Neuronal stem cell (in vitro differentiated cells): ENCODE data around the gene GGTLC2.
A peak's percentile ranks its signal among the peaks of the same experiment; 100 is the strongest.

Experiments used
- DNase-seq: peaks from one replicate; pipeline ENCODE4 v3.0.0-alpha.2; 2013; ENCODE audit warnings: low spot score
- H2AFZ ChIP-seq: one replicate; pipeline ENCODE4 v1.6.1; 2013; ENCODE audit warnings: mild to moderate bottlenecking, low read length, inconsistent platforms
- H2AK5ac ChIP-seq: 2 replicates; pipeline ENCODE4 v1.6.1; 2013; ENCODE audit warnings: low read depth, mild to moderate bottlenecking, inconsistent platforms, low read length, moderate library complexity, mixed read lengths
- H2BK120ac ChIP-seq: 2 replicates; pipeline ENCODE4 v1.6.1; 2013; ENCODE audit warnings: low read depth, mild to moderate bottlenecking, inconsistent platforms, low read length, moderate library complexity, mixed read lengths
- H2BK12ac ChIP-seq: one replicate; pipeline ENCODE4 v1.6.1; 2013; ENCODE audit warnings: low read length, inconsistent platforms
- H2BK15ac ChIP-seq: 2 replicates; pipeline ENCODE4 v1.6.1; 2013; ENCODE audit warnings: mild to moderate bottlenecking, low read length, inconsistent platforms, mixed read lengths
- H2BK5ac ChIP-seq: one replicate; pipeline ENCODE4 v1.6.1; 2013; ENCODE audit warnings: inconsistent platforms, mild to moderate bottlenecking, low read length, moderate library complexity
- H3K14ac ChIP-seq: one replicate; pipeline ENCODE4 v1.6.1; 2013; ENCODE audit warnings: low read length, inconsistent platforms
- H3K18ac ChIP-seq: 2 replicates; pipeline ENCODE4 v1.6.1; 2013; ENCODE audit warnings: low read length, inconsistent platforms
- H3K23ac ChIP-seq: 2 replicates; pipeline ENCODE4 v1.6.1; 2013; ENCODE audit warnings: low read depth, mild to moderate bottlenecking, mixed read lengths, low read length, inconsistent platforms; ENCODE audit not compliant: poor library complexity
- H3K27ac ChIP-seq: replicated peaks from 3 replicates; pipeline ENCODE4 v1.5.1; 2013; ENCODE audit warnings: low read length, inconsistent platforms
- H3K27me3 ChIP-seq, 3 experiments: 2 replicates each; pipeline ENCODE4 v1.6.1; 2013; ENCODE audit warnings: low read length in 3 of 3, mild to moderate bottlenecking in 2 of 3, inconsistent platforms in 1 of 3, low read depth in 1 of 3, mixed read lengths in 1 of 3, moderate library complexity in 1 of 3; ENCODE audit not compliant: control insufficient read depth in 3 of 3, insufficient read depth in 3 of 3
- H3K36me3 ChIP-seq, 2 donors: replicated peaks in 1 of 2; 2 replicates each; pipeline ENCODE4 v1.6.1; 2013; ENCODE audit warnings: low read length in 2 of 2; ENCODE audit not compliant: control insufficient read depth in 2 of 2, insufficient read depth in 2 of 2
- H3K4ac ChIP-seq: 2 replicates; pipeline ENCODE4 v1.6.1; 2013; ENCODE audit warnings: inconsistent platforms, mild to moderate bottlenecking, low read length, moderate library complexity
- H3K4me1 ChIP-seq, 2 donors: 1 replicate in 1 of 2; 2 replicates in 1 of 2; pipeline ENCODE4 v1.6.1; 2013; ENCODE audit warnings: low read length in 2 of 2, low read depth in 1 of 2; ENCODE audit not compliant: control insufficient read depth in 2 of 2, insufficient read depth in 1 of 2
- H3K4me2 ChIP-seq: one replicate; pipeline ENCODE4 v1.6.1; 2013; ENCODE audit warnings: mild to moderate bottlenecking, low read length, inconsistent platforms; ENCODE audit not compliant: insufficient read depth, poor library complexity, severe bottlenecking
- H3K4me3 ChIP-seq, 2 donors: 2 replicates each; pipeline ENCODE4 v1.5.1; 2013; ENCODE audit warnings: low read length in 2 of 2, mild to moderate bottlenecking in 2 of 2, inconsistent platforms in 1 of 2, moderate library complexity in 1 of 2
- H3K79me1 ChIP-seq: one replicate; pipeline ENCODE4 v1.6.1; 2013; ENCODE audit warnings: low read depth, mild to moderate bottlenecking, inconsistent platforms, low read length, moderate library complexity
- H3K9ac ChIP-seq: one replicate; pipeline ENCODE4 v1.6.1; 2013; ENCODE audit warnings: mild to moderate bottlenecking, low read depth, low read length, inconsistent platforms; ENCODE audit not compliant: poor library complexity
- H3K9me3 ChIP-seq, 2 donors: replicated peaks in 1 of 2; 2 replicates each; pipeline versions ENCODE3 to v1.6.1; 2013; ENCODE audit warnings: low read length in 2 of 2, mild to moderate bottlenecking in 2 of 2, inconsistent platforms in 1 of 2, low read depth in 1 of 2, mixed read lengths in 1 of 2, moderate library complexity in 1 of 2; ENCODE audit not compliant: control insufficient read depth in 2 of 2, insufficient read depth in 1 of 2
- H4K8ac ChIP-seq: one replicate; pipeline ENCODE4 v1.6.1; 2013; ENCODE audit warnings: low read depth, mild to moderate bottlenecking, inconsistent platforms, low read length, moderate library complexity
- H4K91ac ChIP-seq: one replicate; pipeline ENCODE4 v1.6.1; 2013; ENCODE audit warnings: low read length, low read depth, mild to moderate bottlenecking, inconsistent platforms; ENCODE audit not compliant: poor library complexity
- WGBS, 2 donors: extraction: QIAGEN DNeasy Blood & Tissue Kit; methylation state at CpG; one replicate each; pipeline ENCODE4 v1.1.7; 2013; ENCODE audit warnings: missing lambda C conversion rate in 2 of 2, mixed read lengths in 1 of 2; ENCODE audit not compliant: insufficient read length in 2 of 2, insufficient replicate concordance in 1 of 2; ENCODE audit errors: extremely low coverage in 2 of 2; 5-methylcytosine and 5-hydroxymethylcytosine counted together

The GGTLC2 gene

GRCh38 chr22:22683668-22684361 is 39.4 kb downstream of the GGTLC2 start:
- Histone ChIP-seq H3K27ac (no peak overlapping the region), H2BK15ac (no peak overlapping the region), H4K91ac (no peak overlapping the region), H2BK120ac (no peak overlapping the region), H2BK5ac (no peak overlapping the region), H3K18ac (peak overlapping the region; percentile 30), H2AFZ (no peak overlapping the region), H3K9ac (no peak overlapping the region), H3K23ac (peak overlapping the region; percentile 67), H2BK12ac (no peak overlapping the region), H2AK5ac (no peak overlapping the region), H4K8ac (no peak overlapping the region), H3K14ac (no peak overlapping the region), H3K4me1 (no peaks in the 10 kb centered on the region), H3K36me3 (no peaks in the 10 kb centered on the region), H3K27me3 (peaks cover 0 to 5% (median 0%) of the 10 kb centered on the region in 3 experiments), H3K4me2 (no peak overlapping the region), H3K4me3 (no peak overlapping the region), H3K79me1 (no peaks in the 10 kb centered on the region), H3K4ac (no peak overlapping the region), H3K9me3 (peaks cover 0 to 7% of the 10 kb centered on the region in 2 donors)
- no CpG with 5 or more reads among the region's 5 CpGs for WGBS, 2 donors
- DNase-seq = no peak

- Histone ChIP-seq H3K23ac (peak overlapping the region; percentile 70), H3K9ac (no peak overlapping the region), H3K4ac (no peak overlapping the region), H2AFZ (no peak overlapping the region), H2AK5ac (no peak overlapping the region), H3K27ac (no peak overlapping the region), H3K4me1 (no peaks in the 10 kb centered on the region), H3K79me1 (no peaks in the 10 kb centered on the region), H4K8ac (no peak overlapping the region), H3K27me3 (peaks cover 0 to 4% (median 0%) of the 10 kb centered on the region in 3 experiments), H3K4me3 (no peak overlapping the region), H2BK120ac (no peak overlapping the region), H2BK15ac (no peak overlapping the region), H2BK12ac (no peak overlapping the region), H3K14ac (peak overlapping the region; percentile 42), H3K9me3 (peaks cover 0 to 7% of the 10 kb centered on the region in 2 donors), H3K36me3 (no peaks in the 10 kb centered on the region), H4K91ac (no peak overlapping the region), H3K18ac (no peak overlapping the region), H3K4me2 (no peak overlapping the region), H2BK5ac (no peak overlapping the region)
- no CpG with 5 or more reads among the region's 9 CpGs for WGBS, 2 donors
- DNase-seq = no peak
These were observed 40.5 kb downstream of the GGTLC2 start for GRCh38 chr22:22684580-22685561.

DNA sequence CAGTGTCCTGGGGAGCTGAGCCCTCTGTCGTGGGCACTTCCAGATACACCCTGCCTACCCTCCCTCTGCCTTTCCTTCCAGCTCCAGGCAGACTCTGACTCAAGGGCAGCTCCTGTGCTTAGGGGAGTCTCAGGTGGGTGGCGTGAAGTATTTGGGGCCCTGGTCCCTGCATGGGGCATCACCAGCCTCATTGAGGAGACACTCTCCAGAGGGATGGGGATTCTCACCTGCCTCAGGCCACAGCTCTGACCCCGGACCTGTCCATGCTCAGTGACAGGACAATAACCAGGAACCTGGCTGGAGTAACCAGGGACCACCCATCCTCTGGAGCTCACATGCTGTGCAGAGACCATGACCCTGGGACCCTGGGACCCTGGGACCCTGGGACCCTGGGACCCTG is 41.2 kb downstream of the GGTLC2 start:
- Histone ChIP-seq H3K23ac (peak overlapping the region; percentile 70), H3K27ac (no peak overlapping the region), H4K91ac (no peak overlapping the region), H2AFZ (no peak overlapping the region), H3K14ac (peak overlapping the region; percentile 42), H4K8ac (no peak overlapping the region), H3K36me3 (no peaks in the 10 kb centered on the region), H3K4me2 (no peak overlapping the region), H2BK15ac (no peak overlapping the region), H3K27me3 (peaks cover 0 to 4% (median 0%) of the 10 kb centered on the region in 3 experiments), H3K4ac (no peak overlapping the region), H3K9me3 (peaks cover 0 to 7% of the 10 kb centered on the region in 2 donors), H3K4me3 (no peak overlapping the region), H2BK120ac (no peak overlapping the region), H3K18ac (no peak overlapping the region), H3K9ac (peak overlapping the region; percentile 39), H2BK5ac (no peak overlapping the region), H3K79me1 (no peaks in the 10 kb centered on the region), H3K4me1 (no peaks in the 10 kb centered on the region), H2AK5ac (no peak overlapping the region), H2BK12ac (no peak overlapping the region)
- no CpG with 5 or more reads among the region's 3 CpGs for WGBS, 2 donors
- DNase-seq = no peak
